DMS153 treated with DMSO at 0.1 percent for 48 hours (cell line): ENCODE data around the gene NANOS3.
"Not testable (repeated sequence)": the region's sequence is repeated elsewhere in the genome, so short reads cannot be mapped to it uniquely, and the experiment has no call there.

Source experiments
- DNase-seq: peaks from one replicate; lab custom pipeline; 2025; ENCODE audit not compliant: unreplicated experiment; lab: John Stamatoyannopoulos, UW

The NANOS3 gene

DNA sequence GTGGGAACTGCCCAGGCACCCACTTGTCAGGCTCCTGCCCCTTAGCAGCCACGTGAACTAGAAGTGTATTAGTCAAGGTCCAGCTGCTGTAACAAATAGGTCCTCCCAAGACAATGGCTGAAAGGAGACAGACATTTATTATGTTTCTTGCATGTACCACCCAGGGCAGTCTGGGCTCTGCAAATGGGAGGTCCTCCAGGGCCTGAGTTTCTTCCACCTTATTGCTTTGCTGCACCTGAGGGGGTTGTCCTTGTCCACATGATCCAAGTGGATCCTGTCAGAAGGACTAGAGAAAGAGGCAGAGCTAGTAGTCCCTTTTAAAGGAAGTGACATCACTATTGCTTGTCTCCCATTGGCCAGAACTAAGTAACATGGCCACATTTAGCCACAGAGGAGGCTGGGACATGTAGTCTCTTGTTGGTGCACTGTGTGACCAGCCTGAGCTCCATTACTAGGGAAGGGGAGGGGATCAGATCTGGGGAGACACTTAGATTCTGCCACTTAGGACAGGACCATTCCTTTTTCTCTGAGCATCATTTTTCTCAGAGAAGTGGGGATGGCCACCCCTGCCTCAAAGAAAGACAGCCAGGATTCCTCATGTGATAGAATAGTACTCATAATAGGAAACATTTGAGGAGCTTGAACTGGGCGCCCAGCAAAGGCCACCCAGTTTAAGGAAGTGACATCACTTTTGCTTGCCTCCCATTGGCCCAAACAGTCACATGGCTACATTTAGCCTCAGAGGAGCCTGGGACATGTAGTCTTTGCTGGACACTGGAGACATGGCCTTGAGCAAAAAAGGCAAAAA, 44.2 kb downstream of the NANOS3 start:
- no peak for DNase-seq

DNA sequence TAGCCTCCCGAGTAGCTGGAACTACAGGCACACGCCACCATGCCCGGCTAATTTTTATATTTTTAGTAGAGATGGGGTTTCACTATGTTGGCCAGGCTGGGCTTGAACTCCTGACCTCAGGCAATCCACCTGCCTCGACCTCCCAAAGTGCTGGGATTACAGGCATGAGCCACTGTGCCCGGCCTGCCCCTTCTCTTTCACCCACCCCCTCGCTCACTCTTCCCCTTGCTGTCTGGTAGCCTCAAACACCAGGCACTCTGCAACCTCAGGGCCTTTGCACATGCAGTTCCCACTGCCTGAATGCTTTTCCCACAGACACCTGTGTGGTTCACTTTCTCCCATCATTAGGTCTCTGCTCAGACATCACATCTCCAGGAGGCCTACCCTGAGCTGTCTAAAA, 45.2 kb downstream of the NANOS3 start:
- not testable (repeated sequence) for DNase-seq

DNA sequence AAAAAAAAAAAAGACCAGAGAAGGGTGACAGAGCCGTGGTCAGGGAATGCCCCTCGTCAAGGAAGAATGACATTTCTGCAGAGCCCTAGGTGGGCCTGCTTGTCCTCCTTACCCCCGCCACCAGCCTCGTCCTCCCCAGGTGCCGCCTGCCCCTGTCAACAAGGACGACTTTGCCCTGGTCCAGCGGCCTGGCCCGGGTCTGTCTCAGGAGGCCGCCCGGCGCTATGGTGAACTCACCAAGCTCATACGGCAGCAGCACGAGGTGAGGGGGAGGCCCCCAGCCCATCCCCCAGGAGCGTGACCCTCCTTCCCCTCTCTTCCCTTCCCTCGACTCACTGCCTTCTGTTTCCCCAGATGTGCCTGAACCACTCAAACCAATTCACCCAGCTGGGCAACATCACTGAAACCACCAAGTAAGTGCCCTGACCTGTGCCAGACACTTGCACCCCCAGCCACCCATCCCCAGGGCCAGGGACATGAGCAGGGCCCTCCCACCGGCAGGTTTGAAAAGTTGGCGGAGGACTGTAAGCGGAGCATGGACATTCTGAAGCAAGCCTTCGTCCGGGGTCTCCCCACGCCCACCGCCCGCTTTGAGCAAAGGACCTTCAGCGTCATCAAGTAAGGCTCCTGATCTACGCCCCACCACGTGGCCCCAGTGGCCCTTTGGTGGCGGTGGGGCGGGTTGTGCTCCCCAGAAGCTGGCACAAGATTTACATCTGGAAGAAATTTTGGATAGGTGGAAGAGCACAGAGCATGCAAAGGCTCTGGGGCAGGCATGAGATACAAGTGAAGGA, 46.5 kb downstream of the NANOS3 start:
- DNase-seq = no peak

DNA sequence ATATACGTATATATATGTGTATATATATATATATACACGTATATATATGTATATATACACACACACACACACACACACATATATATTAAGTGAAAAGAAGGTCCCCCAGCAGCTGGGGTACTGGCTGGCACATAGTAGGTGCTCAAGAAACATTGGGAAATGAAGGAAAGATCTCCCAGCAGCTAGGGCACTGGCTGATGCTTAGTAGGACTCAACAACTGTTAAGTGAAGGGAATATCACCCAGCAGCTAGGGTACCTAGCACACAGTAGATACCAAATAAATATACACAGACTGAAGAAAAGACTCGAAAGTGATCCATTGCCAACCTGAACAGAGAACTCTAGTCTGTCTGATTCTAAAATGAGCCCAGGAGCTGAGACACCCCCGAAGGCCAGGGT, 49.1 kb downstream of the NANOS3 start:
- no peak for DNase-seq

DNA sequence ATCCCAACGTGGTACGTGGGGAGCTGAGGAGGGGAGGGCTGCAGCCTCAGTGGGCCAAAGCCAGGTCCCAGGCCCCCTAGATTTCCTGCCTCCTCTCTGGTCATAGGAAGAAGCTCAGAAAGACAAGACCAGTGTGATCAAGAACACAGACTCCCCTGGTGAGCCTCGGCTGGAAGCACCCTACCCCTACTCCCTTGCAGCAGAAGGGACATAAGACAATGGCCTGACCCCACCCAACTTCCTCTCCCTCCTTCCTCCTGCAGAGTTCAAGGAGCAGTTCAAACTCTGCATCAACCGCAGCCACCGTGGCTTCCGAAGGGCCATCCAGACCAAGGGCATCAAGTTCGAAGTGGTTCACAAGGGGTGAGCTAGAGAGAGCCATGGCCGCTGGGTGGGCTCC, 49.8 kb downstream of the NANOS3 start:
- DNase-seq = no peak

DNA sequence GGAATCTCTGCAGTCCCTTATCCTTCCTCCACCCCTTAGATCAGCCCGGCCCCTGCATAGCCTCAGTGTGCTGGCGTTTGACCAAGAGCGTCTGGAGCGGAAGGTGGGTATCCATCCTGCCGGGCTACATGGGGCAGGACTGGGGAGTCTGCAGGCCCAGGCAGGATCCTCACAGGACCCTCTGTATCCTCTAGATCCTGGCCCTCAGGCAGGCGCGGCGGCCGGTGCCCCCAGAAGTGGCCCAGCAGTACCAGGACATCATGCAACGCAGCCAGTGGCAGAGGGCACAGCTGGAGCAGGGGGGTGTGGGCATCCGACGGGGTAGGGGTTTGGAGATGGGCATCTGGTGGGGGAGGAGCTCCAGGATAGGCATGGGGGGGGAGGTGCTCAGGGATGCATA, 52.4 kb downstream of the NANOS3 start:
- DNase-seq = no peak

DNA sequence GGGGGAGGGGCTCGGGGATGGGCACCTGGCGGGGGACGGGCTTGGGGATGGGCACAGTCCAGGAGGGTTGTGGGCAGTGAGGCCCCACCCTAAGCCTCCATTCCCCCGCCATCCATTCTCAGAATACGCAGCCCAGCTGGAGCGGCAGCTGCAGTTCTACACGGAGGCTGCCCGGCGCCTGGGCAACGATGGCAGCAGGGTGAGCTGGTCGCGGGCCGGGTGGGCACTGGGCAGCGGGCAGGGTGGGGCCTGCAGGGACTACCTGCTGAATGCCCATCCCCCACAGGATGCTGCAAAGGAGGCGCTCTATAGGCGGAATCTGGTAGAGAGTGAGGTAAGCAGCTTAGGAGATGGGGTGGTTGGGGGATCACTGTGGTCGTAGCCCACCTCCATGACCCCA, 53.0 kb downstream of the NANOS3 start:
- DNase-seq = no peak
